ENCODE results near the gene SEPHS1. TPM values are rescaled to one million over a fixed set of nuclear protein-coding genes. Genes with fewer than 3 reads are reported as not detected.

Gene SEPHS1
- total RNA-seq, 2 donors from 2014 or later: 127 to 268 TPM

- Mint-ChIP-seq H3K9me3 (no peaks in the 10 kb centered on the region), H3K27me3 (ENCODE audit: insufficient read depth) (peaks cover 14% of the 10 kb centered on the region), H3K4me1 (peaks cover 7% of the 10 kb centered on the region), H3K4me3 (no peak overlapping the region), H3K36me3 (ENCODE audit: low read depth) (no peaks in the 10 kb centered on the region), H3K27ac (no peak overlapping the region)
- H3K4me1 ChIP-seq (ENCODE audit: control insufficient read depth, insufficient read depth, low read length): no peaks in the 10 kb centered on the region
- H3K27me3 ChIP-seq (ENCODE audit: control insufficient read depth, insufficient read depth, low read length, poor library complexity, severe bottlenecking): no peaks in the 10 kb centered on the region
- H3K27ac ChIP-seq (ENCODE audit: low read depth, low read length): no peak overlapping the region
- TF ChIP-seq CTCF (conservative IDR thresholded peaks at IDR 0.05): no peak
- no peak overlapping the region for H3K4me3 ChIP-seq (ENCODE audit: low read length)
- H3K9ac ChIP-seq (ENCODE audit: extremely low read depth, low read length, poor library complexity, severe bottlenecking): no peak overlapping the region
- no peaks in the 10 kb centered on the region for H3K36me3 ChIP-seq (ENCODE audit: control insufficient read depth, insufficient read depth, low read length)
- WGBS, 2 experiments (ENCODE audit: insufficient coverage in 1 of 2, insufficient read length in 1 of 2): 84 to 88% methylated on average over 15 to 20 of the region's 20 CpGs
- no peak for DNase-seq
- no peaks in the 10 kb centered on the region for H3K9me3 ChIP-seq (ENCODE audit: control insufficient read depth, low read length)
These were observed 42.8 kb upstream of the SEPHS1 start for GRCh38 chr10:13390604-13391522.

- Mint-ChIP-seq H3K4me3 (no peak overlapping the region), H3K9me3 (no peaks in the 10 kb centered on the region), H3K27ac (no peak overlapping the region), H3K4me1 (peaks cover 2% of the 10 kb centered on the region), H3K27me3 (ENCODE audit: insufficient read depth) (peaks cover 24% of the 10 kb centered on the region), H3K36me3 (ENCODE audit: low read depth) (no peaks in the 10 kb centered on the region)
- no peaks in the 10 kb centered on the region for H3K36me3 ChIP-seq (ENCODE audit: control insufficient read depth, insufficient read depth, low read length)
- DNase-seq: no peak
- no peak for TF ChIP-seq CTCF (conservative IDR thresholded peaks at IDR 0.05)
- H3K4me1 ChIP-seq (ENCODE audit: control insufficient read depth, insufficient read depth, low read length): no peaks in the 10 kb centered on the region
- H3K27me3 ChIP-seq (ENCODE audit: control insufficient read depth, insufficient read depth, low read length, poor library complexity, severe bottlenecking): no peaks in the 10 kb centered on the region
- no peak overlapping the region for H3K27ac ChIP-seq (ENCODE audit: low read depth, low read length)
- no peak overlapping the region for H3K4me3 ChIP-seq (ENCODE audit: low read length)
- H3K9ac ChIP-seq (ENCODE audit: extremely low read depth, low read length, poor library complexity, severe bottlenecking): no peak overlapping the region
- 95% methylated on average over 3 of the region's 3 CpGs; no CpG with 5 or more reads in 1 of the 2 experiments for WGBS, 2 experiments (ENCODE audit: insufficient coverage in 1 of 2, insufficient read length in 1 of 2)
- H3K9me3 ChIP-seq (ENCODE audit: control insufficient read depth, low read length): no peaks in the 10 kb centered on the region
These were observed 40.6 kb upstream of the SEPHS1 start for GRCh38 chr10:13388478-13389230.

GRCh38 chr10:13386021-13386420 lies 37.9 kb upstream of the SEPHS1 start:
- Histone ChIP-seq H3K4me1 (ENCODE audit: control insufficient read depth, insufficient read depth, low read length) (no peaks in the 10 kb centered on the region), H3K27ac (ENCODE audit: low read depth, low read length) (no peak overlapping the region), H3K27me3 (ENCODE audit: control insufficient read depth, insufficient read depth, low read length, poor library complexity, severe bottlenecking) (peaks cover 4% of the 10 kb centered on the region), H3K9me3 (ENCODE audit: control insufficient read depth, low read length) (no peaks in the 10 kb centered on the region), H3K9ac (ENCODE audit: extremely low read depth, low read length, poor library complexity, severe bottlenecking) (no peak overlapping the region), H3K4me3 (ENCODE audit: low read length) (no peak overlapping the region), H3K36me3 (ENCODE audit: control insufficient read depth, insufficient read depth, low read length) (no peaks in the 10 kb centered on the region)
- Mint-ChIP-seq H3K4me3 (no peak overlapping the region), H3K36me3 (ENCODE audit: low read depth) (no peaks in the 10 kb centered on the region), H3K9me3 (no peaks in the 10 kb centered on the region), H3K27ac (no peak overlapping the region), H3K4me1 (peaks cover 10% of the 10 kb centered on the region), H3K27me3 (ENCODE audit: insufficient read depth) (peaks cover 39% of the 10 kb centered on the region)
- WGBS, 2 experiments (ENCODE audit: insufficient coverage in 1 of 2, insufficient read length in 1 of 2): 92 to 93% methylated on average over 7 of the region's 7 CpGs
- no peak for DNase-seq
- no peak for TF ChIP-seq CTCF (conservative IDR thresholded peaks at IDR 0.05)
